NCI-H526 treated with DMSO at 0.1 percent for 48 hours (cell line): ENCODE measurements around the gene ANAPC10.
A peak's percentile ranks its signal among the peaks of the same experiment; 100 is the strongest.
"Not testable (repeated sequence)": the region's sequence is repeated elsewhere in the genome, so short reads cannot be mapped to it uniquely, and the experiment has no call there.

ENCODE experiments used
- DNase-seq: peaks from one replicate; lab custom pipeline; 2025; lab: John Stamatoyannopoulos, UW

ANAPC10 gene

DNA sequence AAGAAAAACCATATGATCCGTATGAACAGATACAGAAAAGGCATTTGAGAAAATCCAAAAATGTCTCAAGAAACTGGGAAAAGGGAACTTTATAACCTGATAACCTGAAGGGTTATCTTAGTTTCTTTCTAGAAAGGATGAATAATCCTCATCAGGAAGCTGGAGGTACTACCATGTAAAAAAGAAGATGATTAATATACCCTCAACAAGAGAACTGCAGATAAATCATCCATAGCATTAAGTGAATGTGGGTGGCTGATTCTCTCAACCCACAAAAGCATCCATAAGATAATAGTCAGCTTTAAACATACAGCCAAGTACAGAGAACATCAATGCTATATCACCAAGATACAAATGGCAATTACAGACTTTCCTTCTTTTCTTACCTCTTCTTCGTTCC lies 26.4 kb downstream of the ANAPC10 start:
- no peak for DNase-seq

DNA sequence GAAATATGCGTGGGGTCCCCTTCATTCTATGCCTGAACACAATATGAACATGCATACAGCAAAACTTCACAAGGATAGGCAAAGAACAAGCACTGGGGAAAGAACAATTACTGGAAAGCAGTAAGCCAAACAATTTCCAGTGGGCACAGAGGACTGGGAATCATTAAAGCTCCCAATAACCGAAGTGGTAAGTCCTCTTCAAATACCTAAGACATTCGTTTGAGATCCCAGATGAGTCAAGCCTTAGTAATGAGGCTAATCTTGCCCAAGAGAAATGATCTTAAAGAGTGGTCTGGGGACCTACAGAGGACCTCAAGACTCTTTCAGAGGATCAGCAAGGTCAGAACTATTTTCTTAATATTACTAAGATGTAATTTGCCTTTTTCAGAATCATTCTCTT lies 28.6 kb downstream of the ANAPC10 start:
- no peak for DNase-seq

DNA sequence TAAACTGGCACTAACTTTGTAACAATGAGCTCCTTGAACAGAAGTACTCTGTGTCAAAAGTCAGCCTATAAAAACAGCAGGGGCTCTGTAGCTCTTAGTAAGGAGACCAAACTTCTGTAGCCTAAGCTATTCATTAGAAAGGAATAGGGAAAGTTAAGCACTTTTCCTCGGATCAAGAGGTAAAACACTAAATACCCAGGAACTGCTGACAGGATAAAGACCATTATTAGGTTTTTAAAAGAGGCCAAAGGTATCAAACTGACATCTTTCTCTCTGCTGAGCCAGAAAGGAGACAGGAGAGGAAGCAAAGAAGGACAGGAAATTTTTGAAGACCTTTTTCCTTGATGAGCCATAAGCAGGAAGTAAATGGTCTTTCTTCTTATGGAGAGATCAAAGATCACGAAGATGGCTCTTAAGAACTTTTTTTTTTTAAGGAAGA lies 31.9 kb downstream of the ANAPC10 start:
- no peak for DNase-seq

DNA sequence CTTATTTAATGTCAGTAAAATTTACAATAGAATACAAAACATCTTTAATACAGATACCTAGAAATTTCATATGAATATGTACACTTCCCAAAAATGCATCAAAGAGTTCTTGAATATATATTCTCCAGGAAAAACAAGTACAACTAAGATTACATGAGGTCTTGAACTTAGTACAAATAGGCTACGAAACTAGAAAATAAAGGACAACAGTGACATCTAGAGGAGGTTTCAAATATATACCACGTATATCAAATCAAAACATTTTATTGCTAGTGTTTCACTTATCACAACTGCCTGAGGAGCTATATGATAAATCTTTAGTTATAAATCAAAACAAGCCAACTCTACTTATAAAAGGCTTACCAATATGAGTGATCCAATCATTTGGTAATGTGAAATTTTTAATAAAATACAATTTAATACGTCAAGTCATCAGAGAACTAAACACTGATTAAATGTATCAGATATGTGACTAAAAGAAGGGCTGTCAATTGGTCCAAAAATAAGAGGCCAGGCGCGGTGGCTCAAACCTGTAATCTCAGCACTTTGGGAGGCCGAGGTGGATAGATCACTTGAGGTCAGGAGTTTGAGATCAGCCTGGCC lies 36.6 kb downstream of the ANAPC10 start:
- DNase-seq = peak; percentile 50

DNA sequence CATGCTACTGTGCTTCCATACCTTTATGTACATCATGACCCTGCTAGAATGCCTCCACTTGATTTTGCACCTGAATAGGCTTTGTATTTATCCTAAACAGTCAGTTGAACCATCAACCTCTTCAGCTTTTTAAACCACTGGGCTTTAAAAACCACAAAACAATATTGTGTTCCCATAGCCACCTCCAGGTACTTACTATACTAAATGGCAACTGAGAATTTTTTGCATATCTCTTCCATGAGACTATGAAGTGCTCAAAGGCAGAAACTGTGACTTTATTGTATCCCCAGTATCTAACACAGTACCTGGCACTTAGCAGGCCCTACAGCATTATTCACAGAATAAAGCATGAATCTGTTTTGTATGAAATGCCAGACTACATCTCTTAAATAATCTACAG lies 39.7 kb downstream of the ANAPC10 start:
- no peak for DNase-seq

DNA sequence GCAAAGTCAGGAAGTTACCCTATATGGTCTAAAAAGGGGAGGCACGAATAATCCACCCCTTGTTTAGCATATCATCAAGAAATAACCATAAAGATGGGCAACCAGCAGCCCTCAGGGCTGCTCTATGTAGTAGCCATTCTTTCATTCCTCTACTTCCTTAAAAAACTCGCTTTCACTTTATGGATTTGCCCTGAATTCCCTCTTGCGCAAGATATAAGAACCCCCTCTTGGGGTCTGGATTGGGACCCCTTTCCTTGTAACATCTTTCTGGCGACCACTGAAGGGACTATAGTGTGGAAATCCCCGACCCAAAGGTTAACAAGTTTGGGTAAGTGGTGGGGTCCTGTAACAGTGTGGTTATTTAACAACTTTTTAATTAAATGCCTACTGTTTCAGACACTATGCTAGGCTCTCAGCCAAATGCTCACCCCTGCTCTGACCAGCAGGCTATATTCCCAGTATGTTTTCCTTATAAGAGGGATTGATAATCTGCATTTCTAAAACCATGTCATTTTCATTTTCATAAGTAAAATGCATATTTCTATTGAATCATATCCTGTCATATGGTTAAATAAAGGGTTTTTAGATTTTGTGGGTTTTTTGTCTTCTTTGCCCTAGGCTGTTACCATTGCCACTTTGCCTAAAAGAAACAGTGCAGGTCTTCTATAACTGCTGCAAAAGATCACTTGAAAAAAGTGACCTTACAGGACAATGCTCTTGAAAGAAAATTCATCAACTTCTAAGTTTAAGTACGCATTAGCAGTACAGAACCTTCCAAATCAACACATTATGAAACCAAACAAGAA lies 41.5 kb downstream of the ANAPC10 start:
- DNase-seq = no peak

DNA sequence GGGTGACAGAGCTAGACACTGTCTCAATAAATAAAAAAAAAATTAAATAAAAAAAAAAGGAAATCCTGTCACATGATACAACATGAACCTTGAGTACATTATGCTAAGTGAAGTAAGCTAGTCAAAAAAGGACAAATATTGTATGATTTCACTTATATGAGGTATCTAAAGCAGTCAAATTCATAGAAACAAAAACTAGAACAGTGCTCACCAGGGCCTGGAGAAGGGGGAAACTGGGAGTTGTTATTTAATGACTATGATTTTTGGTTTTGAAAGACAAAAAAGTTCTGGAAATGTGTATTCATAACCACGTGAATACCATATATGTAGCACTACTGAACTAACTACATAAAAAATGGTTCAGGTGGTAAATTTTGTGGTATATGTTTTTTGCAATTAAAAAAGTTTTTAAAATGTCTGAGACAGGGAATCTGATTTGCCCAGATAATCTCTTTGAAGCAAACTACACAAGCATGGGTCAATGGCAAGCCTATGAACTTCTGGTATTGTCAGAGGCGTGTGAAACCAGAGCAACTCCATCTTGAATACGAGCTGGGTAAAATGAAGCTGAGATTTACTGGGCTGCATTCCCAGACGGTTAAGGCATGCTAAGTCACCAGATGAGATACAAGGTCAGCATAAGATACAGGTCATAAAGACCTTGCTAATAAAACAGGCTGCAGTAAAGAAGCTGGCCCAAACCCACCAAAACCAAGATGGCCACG lies 42.3 kb downstream of the ANAPC10 start:
- DNase-seq = no peak

DNA sequence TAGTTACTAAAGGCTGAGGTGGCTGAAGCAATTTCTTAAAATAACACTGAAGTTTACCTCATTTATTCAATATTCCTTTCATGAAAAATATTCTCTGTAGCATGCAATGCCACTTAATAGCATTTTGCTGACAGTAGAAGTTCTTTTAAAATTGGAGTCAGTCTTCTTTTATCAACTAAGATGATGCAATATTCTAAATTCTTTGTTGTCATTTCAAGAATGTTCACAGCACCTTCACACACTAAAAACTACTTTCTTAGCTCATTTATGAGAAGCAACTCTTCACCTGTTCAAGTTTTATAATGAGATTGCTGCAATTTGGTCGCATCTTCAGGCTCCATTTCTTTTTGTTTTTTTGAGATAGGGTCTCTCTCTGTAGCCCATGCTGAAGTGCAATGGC lies 48.8 kb downstream of the ANAPC10 start:
- DNase-seq = no peak

DNA sequence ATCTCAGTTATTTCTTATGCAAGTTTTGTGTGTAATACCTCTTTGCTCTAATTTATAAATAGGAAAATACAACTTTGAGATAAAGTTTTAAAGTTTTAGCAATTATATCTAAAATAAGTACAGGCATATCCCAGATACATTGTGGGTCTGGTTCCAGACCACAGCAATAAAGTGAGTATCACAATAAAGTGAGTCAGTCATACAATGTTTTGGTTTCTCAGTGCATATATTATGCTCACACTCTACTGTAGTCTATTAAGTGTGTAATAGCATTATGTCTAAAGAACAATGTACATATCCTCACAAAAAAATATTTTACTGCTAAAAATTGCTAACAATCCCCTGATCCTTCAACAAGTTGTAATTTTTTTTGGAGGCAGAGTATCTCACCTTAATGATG lies 49.2 kb downstream of the ANAPC10 start:
- DNase-seq = no peak

DNA sequence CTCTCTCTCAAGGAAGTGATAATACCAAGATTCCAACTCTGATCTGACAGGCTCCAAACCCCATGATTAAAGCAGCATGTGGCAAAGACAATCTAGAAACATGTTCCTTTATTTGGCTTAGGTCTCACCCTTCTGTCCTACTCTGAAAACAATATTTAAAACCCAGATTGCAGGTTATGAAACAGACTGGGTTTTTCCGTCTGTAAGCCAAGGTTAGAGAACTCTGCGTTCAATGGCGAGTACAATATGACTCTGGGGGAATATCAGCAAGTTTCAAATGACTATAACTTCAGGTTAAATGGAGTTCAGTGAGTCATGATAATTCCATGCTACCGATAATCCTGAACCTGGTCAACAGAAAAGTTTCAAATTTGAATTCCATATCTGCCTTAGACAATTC lies 50.8 kb downstream of the ANAPC10 start:
- DNase-seq = no peak

DNA sequence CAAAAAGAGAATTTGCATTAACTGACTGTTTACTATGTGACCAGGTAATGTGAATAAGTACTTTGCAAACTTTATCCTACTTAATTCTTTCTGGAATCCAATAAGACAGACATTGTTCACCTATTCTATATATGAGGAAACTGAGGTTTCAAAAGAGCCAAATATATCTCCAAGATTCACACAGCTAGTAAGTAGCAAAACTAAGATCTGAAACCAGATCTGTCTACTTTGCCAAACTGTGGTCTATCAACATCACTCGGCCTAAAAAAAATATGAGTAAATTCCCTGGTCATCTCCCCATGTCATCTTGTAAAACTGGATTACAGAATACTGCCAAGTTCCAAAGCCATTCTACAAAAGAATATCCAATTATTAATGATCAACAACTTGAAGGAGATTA lies 52.8 kb downstream of the ANAPC10 start:
- DNase-seq = no peak

DNA sequence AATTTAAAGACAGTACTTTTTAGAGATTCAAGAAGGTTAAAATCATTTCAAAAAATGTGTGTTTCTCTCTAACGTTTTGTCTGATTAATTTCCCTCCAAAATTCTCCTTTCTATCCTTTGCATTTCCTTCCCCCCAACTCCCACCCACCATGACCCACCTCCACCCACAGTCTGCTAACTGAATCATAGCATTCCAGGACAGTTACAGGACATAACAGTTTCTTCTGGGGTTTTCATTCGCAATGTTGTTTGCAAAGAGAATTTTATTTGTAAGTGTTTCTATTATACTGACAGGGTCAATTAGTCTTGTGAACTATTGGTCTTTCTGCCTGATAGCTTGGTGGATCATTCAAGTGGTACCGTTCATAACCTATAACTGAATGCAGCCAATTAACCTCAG lies 53.7 kb downstream of the ANAPC10 start:
- DNase-seq = no peak

DNA sequence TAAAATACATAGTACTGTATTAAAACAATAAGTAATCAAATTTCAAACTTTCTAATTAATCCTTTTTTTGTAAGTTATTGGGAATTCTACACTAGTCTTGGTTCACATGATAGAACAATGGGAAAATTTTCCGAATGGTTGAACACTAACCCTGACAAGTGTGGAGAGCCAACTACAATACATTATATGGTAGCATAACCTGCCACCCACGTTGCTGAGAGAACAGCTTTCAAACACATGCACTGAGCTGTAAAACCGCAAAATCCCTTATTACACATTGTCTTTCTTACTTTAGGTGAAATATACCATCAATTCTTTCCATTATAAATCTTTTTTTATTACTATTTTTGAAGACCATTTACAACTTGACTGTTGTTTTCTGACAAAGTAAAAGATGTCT lies 54.7 kb downstream of the ANAPC10 start:
- peak; percentile 55 for DNase-seq

DNA sequence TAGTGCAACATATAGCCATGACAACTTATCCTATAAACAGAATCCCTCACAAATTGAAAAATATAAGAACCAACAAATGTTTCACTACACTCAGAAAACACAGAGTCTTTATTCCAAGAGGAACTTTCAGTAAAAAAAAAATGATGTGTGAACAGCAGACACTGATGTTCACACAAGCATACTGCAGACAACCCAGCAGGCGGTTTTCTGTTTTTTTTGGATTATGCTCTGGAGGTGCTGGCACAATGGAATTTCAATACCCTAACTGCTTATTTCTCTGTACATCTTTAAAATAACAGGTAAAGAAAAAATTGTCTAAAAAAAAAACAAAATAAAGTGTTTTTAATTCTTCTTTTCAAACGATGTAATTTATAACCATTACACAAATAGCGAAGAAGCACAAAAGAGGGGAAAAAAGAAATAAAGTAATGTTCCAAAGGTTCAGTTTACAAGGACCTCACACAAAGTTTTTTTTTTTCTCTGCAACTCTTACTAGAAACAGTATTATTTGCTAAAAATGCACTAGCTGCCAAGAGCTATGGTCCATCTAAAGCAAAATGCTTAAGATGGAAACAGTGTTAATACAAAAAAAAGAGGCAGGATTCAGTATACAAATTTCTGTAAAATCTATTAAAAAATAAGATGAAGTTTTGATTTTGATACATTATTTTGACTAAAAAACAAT lies 55.3 kb downstream of the ANAPC10 start:
- no peak for DNase-seq

DNA sequence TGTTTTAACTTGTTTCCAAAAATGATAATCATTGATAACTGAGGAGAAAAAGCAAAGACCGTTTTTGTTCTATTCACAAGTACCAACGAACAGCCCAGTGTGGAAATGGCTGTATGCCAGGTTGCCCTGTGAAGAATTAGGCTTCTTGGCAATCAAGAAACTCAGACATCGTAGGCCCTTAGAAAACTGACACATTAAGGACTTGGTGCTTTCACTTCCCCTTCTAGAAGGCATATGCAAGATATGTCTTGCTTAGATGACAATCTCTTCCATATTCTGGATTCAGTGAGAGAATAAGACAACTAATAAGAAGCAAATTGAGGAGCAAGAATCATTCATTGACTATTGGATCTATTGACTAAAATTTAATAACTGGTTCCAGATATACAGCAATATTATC lies 56.6 kb downstream of the ANAPC10 start:
- DNase-seq = no peak

DNA sequence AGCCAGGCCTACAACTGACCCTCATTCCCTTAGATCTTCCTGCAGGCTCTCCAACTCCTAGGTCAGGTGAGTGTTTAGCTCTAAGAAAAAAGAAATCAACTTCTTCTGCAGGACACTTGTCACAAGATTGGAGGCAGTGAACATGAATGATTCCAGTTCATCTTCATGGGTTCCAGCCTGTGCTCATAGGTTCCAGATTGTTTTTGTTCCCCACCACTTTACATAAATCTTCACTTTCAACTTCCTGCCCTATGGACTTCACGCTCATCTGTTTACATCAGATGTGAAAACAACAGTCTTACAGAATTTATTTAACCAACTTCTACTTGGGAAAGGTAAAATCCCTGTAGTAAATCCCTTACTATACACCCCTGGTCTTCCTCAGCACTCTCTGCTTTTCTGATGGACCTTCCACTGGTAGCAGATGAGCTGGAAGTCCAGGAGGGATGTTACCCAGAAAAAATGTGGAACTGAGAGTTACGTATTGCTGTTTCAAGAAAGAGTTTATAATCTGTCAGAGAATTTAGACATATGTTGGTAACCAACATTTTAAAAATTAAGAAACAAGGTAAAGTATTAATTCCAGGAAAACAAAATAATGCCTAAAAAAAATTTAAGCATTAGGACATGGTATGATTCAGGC lies 62.4 kb downstream of the ANAPC10 start:
- DNase-seq = no peak

DNA sequence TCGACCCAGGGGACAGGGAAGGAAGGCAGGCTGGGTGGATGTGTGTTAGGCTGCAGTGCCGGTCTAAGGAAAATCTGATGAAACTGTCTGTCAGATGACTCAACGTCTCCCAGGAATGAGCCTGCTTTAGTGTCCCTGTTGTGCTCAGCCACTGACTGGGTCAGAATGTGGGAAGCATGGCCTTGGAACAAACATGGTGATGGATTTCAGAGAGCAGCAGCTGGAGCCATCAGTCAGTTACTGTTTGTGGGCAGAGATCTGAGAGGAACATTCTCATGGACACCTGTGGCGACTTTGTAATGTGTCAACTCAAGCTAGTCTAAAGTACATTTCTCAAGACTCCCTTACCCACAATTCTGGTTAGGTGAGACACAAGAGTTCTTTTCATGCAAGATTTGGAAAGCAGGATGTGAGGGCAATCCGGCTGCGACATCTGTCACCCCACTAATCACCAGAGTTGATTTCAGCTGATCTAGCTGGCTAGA lies 63.2 kb downstream of the ANAPC10 start:
- no peak for DNase-seq

DNA sequence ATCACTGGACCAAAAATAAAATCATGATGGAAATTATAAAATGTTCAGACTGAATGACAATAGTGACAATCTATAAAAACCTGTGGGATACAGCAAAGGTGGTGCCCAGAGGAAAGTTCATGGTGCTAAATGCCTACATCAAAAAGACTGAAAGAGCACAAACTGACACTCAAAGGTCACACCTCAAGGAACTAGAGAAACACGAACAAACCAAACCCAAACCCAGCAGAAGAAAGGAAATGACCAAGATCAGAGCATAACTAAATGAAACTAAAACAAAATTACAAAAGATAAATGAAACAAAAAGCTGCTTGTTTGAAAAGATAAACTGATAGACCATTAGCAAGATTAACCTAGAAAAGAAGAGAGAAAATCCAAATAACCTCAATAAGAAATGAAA lies 78.7 kb downstream of the ANAPC10 start:
- no peak for DNase-seq

DNA sequence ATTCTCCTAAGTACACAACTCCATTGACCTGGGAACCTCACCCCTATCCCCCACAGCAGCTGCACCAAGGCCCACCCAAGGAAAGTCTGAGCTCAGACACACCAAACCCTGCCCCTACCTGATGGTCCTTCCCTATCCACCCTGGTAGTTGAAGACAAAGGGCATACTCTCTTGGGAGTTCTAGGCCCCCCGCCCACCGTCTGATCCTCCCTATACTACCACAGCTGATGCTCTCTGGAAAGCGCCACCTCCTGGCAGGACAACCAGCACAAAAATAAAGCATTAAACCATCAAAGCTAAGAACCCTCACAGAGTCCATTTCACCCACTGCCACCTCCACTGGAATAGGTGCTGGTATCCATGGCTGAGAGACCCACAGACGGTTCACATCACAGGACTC lies 83.6 kb downstream of the ANAPC10 start:
- no peak for DNase-seq

DNA sequence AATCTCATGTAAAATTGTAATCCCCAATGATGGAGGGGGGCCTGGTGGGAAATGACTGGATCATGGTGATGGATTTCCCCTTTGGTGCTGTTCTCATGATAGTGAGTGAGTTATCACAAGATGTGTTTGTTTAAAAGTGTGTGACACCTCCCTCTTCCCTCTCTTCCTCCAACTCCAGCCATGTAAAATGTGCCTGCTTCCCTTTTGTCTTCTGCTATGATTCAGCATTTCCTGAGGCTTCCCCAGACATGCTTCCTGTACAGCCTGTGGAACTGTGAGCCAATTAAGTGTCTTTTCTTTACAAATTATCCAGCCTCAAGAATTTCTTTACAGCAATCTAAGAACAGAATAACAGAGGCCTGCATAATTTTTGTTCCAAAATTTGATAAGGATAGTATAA lies 85.2 kb downstream of the ANAPC10 start:
- DNase-seq = no peak

DNA sequence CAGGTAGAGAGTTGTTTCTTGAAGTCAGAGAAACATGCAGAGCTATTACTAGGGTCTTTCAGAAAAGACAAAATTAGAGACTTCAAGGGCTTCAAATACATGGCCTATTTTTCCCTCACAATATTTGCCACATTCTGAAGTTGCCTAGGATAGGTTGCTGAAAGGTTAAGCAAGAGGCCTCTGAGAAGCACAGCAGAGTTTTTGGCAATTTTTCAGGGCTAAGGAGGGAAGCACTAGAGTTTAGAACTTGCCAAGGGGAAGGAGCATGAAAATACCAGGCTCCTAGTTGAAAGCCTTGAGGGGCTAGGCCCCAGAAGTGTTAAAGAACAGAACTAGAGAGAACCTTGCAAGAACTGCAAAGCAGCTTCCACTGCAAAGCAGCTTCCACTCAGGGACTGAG lies 86.4 kb downstream of the ANAPC10 start:
- no peak for DNase-seq

DNA sequence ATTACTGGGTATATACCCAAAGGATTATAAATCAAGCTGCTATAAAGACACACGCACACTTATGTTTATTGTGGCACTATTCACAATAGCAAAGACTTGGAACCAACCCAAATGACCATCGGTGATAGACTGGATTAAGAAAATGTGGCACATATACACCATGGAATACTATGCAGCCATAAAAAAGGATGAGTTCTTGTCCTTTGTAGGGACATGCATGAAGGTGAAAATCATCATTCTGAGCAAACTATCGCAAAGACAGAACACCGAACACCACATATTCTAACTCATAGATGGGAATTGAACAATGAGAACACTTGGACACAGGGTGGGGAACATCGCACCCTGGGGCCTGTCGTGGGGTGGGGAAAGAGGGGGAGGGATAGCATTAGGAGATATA lies 87.7 kb downstream of the ANAPC10 start:
- not testable (repeated sequence) for DNase-seq
